D721Med (cell line): Measurements from ENCODE around the gene ANXA9.

ENCODE experiments used
- DNase-seq: peaks from one replicate; pipeline ENCODE4 v3.0.0; 2011; ENCODE audit warnings: low spot score; ENCODE audit not compliant: insufficient read length
- FAIRE-seq: peaks from 2 replicates; lab custom pipeline; 2011; peaks lifted over from hg19 to GRCh38; lab: Jason Lieb, UNC
- TF ChIP-seq, protein P1 (sequence below): IDR thresholded peaks from 2 replicates; pipeline ENCODE4 v1.5.1; 2012; ENCODE audit warnings: mild to moderate bottlenecking, control low read depth; ENCODE audit not compliant: insufficient read depth; ENCODE audit errors: missing control alignments

The ANXA9 gene

DNA sequence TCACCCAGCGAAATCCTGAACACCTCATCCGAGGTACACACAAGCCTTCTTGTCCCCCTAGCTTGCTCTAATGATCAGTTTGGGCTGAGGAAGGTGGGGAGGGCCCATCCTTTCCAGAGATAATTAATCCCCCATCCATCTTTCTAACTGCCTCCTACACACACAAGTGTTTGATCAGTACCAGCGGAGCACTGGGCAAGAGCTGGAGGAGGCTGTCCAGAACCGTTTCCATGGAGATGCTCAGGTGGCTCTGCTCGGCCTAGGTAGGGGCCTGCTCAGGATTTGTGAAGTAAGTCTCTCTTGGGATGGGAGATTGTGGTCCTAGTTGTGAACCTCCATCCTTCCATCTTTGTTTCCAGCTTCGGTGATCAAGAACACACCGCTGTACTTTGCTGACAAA lies 5.8 kb downstream of the ANXA9 start:
- DNase-seq: no peak
- TF ChIP-seq, protein P1, sequence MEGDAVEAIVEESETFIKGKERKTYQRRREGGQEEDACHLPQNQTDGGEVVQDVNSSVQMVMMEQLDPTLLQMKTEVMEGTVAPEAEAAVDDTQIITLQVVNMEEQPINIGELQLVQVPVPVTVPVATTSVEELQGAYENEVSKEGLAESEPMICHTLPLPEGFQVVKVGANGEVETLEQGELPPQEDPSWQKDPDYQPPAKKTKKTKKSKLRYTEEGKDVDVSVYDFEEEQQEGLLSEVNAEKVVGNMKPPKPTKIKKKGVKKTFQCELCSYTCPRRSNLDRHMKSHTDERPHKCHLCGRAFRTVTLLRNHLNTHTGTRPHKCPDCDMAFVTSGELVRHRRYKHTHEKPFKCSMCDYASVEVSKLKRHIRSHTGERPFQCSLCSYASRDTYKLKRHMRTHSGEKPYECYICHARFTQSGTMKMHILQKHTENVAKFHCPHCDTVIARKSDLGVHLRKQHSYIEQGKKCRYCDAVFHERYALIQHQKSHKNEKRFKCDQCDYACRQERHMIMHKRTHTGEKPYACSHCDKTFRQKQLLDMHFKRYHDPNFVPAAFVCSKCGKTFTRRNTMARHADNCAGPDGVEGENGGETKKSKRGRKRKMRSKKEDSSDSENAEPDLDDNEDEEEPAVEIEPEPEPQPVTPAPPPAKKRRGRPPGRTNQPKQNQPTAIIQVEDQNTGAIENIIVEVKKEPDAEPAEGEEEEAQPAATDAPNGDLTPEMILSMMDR: no peak
- no peak for FAIRE-seq

GRCh38 chr1:150992626-150993025 lies 10.5 kb downstream of the ANXA9 start:
- TF ChIP-seq, protein P1: no peak
- DNase-seq (no peak), FAIRE-seq (no peak)

DNA sequence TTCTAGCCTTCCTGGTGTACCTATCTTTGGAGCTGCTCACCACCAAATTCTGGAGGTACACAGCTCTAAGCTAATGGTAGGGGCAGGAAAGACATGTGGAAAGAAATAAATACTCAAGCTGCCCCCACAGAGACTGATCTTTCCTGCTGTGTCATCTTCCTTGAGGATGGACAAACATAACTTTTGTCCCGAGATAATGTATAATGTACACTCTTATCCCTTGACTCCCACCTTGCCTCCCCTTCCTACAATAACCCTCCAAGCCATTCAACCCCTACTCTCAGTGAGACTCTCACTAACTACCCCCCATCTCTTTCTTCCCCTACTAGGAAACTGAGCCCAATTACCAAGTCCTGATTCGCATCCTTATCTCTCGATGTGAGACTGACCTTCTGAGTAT lies 12.2 kb downstream of the ANXA9 start:
- FAIRE-seq (no peak), DNase-seq (no peak)
- TF ChIP-seq, protein P1: no peak

GRCh38 chr1:150995460-150995859 lies 13.4 kb downstream of the ANXA9 start:
- DNase-seq: no peak
- TF ChIP-seq, protein P1: no peak

DNA sequence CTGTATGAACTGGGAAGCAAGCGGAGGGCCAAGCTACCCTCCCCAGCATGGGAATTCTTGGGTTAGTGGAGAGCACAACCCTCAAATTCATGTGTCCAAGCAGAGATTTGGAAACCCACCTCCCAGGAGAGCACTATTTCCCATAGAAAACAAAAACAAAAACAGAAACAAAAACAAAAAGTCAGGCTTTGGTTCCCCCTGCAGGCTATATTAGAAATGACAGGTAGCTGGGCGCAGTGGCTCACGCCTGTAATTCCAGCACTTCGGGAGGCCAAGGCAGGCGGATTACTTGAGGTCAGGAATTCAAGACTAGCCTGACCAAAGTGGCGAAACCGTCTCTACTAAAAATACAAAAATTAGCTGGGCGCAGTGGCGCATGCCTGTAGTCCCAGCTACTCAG lies 13.8 kb downstream of the ANXA9 start:
- TF ChIP-seq, protein P1: peak; percentile 79
- FAIRE-seq: no peak
- no peak for DNase-seq

More at GRCh38 chr1:150995460-150995859, 13.4 kb downstream of the ANXA9 start:
- no peak for FAIRE-seq

- DNase-seq: no peak
- TF ChIP-seq, protein P1: no peak
- FAIRE-seq: no peak
Observed at GRCh38 chr1:150997126-150997872, 15.2 kb downstream of the ANXA9 start.

DNA sequence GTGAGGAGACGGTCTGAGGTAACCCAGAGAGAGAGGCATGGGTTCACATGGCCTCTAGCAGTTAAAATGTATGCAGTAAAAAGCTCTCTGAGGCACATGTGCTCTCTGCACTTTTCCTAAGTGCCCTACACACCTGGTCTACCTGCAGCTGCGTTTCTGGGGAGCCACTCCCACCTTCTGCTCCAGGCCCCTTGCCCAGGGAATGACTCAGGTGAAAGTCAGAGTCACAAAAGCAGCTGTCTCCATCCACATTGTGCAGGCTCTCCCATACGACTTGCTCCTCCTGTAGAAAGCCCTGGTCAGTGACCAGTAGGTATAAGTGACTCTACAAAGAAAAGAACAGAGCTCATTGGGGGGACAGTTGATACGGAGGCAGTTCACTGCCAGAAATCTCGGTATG lies 15.9 kb downstream of the ANXA9 start:
- TF ChIP-seq, protein P1: no peak
- FAIRE-seq (no peak), DNase-seq (no peak)
